GM12801 (cell line): Measurements from ENCODE around the gene CMYA5.

Experiments
- TF ChIP-seq, protein P1 (sequence below): IDR thresholded peaks from one replicate; pipeline ENCODE4 v1.5.1; 2011; ENCODE audit warnings: control low read depth; ENCODE audit not compliant: insufficient read length; ENCODE audit errors: extremely low read depth

The CMYA5 gene

DNA sequence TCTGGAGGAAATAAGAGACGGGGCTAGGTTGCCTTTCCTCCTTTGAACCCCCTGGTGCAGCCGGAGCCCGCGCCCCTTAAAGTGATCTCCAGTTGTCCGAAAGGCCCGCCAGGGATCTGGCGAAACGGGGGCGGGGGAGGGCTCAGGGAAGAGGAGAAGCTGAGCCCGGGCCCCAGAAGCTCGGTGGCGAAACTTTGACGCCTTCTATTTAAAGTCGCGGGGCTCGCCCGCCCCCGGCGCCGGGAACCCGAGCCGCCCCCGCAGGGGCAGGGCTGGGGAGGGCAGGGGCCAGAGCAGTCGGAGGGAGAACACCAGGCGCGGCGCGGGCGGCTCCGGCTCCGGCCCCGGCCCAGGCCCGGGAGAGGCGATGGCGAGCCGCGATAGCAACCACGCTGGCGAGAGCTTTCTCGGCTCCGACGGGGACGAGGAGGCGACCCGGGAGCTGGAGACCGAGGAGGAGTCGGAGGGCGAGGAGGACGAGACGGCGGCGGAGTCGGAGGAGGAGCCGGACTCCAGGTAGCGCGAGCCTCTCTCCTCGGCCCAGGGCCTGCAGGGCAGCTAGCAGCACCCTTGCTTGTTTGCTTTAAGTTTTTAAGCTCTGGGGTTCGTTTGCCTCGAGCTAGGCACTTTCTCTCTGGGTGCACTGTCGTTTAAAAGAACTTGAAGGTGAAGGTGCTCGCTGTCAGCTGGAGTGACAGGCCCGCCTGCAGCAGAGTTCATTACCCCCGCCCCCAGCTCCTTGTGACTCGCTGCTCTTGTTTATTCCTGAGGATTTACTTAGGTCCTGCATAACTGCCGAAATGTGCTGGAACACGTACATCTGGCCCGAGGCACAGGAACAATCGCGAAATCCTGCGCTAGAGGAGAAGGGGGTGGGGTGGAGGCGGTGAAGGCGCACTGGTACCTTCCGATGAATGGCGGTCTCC is at the start of gene CMYA5:
CMYA5 (plus strand) TSS at position 296 of the 926 bp plus-strand sequence; CDS start at position 368, 72 bp downstream.
- TF ChIP-seq, protein P1, sequence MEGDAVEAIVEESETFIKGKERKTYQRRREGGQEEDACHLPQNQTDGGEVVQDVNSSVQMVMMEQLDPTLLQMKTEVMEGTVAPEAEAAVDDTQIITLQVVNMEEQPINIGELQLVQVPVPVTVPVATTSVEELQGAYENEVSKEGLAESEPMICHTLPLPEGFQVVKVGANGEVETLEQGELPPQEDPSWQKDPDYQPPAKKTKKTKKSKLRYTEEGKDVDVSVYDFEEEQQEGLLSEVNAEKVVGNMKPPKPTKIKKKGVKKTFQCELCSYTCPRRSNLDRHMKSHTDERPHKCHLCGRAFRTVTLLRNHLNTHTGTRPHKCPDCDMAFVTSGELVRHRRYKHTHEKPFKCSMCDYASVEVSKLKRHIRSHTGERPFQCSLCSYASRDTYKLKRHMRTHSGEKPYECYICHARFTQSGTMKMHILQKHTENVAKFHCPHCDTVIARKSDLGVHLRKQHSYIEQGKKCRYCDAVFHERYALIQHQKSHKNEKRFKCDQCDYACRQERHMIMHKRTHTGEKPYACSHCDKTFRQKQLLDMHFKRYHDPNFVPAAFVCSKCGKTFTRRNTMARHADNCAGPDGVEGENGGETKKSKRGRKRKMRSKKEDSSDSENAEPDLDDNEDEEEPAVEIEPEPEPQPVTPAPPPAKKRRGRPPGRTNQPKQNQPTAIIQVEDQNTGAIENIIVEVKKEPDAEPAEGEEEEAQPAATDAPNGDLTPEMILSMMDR: no peak

DNA sequence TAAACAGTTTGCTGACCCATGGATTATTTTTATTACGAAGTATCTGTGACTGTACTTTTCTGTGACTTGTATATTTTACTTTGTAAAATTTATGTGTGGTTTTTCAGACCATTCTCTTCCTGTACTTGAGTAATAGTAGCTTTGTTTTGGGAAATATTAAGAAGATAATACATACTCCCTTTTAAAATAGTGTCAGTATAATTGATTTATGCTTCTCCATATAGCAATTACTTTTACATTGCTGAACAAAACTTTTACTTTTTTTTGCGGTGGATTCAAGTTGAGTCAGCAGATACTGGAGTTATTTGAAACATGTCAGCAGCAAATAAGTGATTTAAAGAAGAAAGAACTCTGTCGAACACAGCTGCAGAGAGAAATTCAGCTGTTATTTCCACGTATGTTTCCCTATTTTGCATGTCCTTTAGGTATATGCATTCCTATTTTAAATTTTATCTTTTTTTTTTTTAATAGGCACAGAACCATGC is 49.0 kb upstream of the CMYA5 start:
- TF ChIP-seq, protein P1: no peak

DNA sequence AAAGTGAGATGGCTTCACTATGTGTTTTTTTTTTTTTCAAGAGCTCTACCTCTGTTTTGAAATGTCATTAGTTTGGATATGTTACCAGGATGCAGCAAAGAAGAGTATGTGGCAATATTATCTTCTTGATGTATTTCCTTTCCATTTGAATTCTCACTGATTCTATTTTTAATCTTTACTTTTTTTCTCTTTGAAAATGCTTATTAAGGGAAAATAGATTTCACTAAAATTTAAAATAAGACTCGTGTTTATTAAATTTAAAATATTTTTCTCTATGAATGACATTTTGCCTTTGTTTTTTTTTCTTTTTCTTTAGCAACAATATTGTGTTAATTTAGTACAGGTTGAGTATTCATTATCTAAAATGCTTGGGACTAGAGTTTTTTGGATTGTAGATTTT is 48.2 kb upstream of the CMYA5 start:
- TF ChIP-seq, protein P1: no peak

- TF ChIP-seq, protein P1: no peak
Observed at GRCh38 chr5:79642210-79642609, 47.4 kb upstream of the CMYA5 start.

GRCh38 chr5:79653843-79654242 is 35.8 kb upstream of the CMYA5 start:
- TF ChIP-seq, protein P1: no peak

DNA sequence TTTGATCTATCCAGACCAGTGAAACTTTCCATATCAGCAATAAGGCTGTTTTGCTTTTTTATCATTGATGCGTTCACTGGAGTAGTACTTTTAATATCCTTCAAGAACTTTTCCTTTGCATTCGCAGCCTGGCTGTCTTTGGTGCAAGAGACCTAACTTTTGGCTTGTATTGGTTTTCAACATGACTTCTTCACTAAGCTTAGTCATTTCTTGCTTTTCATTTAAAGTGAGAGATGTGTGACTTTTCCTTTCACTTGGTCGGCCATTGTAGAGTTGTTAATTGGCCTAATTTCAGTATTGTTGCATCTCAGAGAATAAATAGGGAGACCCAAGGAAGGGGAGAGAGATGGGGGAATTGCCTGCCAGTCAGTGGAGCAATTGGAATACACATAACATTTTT is 26.4 kb upstream of the CMYA5 start:
- TF ChIP-seq, protein P1: no peak

DNA sequence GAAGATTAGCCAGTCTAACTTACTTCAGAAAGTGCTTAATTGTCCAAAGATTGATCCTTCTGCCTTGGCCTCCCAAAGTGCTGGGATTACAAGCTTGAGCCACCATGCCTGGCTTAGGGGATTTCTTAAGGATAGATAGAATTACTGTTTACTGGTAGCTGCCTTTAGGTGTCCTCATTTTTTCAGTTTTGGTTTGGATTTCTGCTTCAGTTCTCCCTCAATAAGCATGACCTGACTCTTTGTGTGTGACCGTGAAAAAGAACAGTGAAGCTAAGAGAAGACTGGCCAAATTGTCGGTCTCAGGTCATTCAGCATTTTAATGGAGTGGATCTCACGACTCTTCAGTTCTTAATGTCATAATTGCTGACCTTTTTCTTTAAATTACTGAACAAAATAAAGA is 22.9 kb upstream of the CMYA5 start:
- TF ChIP-seq, protein P1: no peak
